Activated T-helper 2 cell treated with anti-CD3 and anti-CD28 coated beads, Interferon-gamma antibody, Interleukin-2, Interleukin-4, amounts not matched to agents 10 μg/mL and 5 μg/mL and 100 μg/mL, durations not matched to agents 14 hours and 24 hours and 36 hours (primary cell): Measurements from ENCODE around the gene LYPD8. TPM values are rescaled to one million over a fixed set of nuclear protein-coding genes. Genes with fewer than 3 reads are reported as not detected.

ENCODE experiments used
- DNase-seq: peaks from one replicate; pipeline ENCODE4 v3.0.0; 2021; ENCODE audit warnings: low spot score
- H3K27ac Mint-ChIP-seq: one replicate; pipeline ENCODE4 v1.8.0; 2021; ENCODE audit warnings: mixed read lengths
- H3K27me3 Mint-ChIP-seq: one replicate; pipeline ENCODE4 v1.8.0; 2021; ENCODE audit warnings: low read depth, mixed read lengths
- H3K36me3 Mint-ChIP-seq: one replicate; pipeline ENCODE4 v1.8.0; 2021; ENCODE audit warnings: low read depth, mixed read lengths
- H3K4me1 Mint-ChIP-seq: one replicate; pipeline ENCODE4 v1.8.0; 2021; ENCODE audit warnings: low read depth, mixed read lengths
- H3K4me3 Mint-ChIP-seq: one replicate; pipeline ENCODE4 v1.8.0; 2021; ENCODE audit warnings: low read depth, mild to moderate bottlenecking, moderate library complexity, mixed read lengths
- H3K9me3 Mint-ChIP-seq: one replicate; pipeline ENCODE4 v1.8.0; 2021; ENCODE audit warnings: mixed read lengths
- intact Hi-C: fragments of 100-400 bp; cut with micrococcal nuclease; formaldehyde crosslinking; loops from one replicate; pipeline ENCODE4 v1.15.1; 2023
- total RNA-seq: library from RNA; stranded (reverse); gene quantifications from 2 replicates; pipeline ENCODE4 v1.2.3, GENCODE V29; 2022

LYPD8 gene
- total RNA-seq, 1 donor from 2014 or later = not detected

DNA sequence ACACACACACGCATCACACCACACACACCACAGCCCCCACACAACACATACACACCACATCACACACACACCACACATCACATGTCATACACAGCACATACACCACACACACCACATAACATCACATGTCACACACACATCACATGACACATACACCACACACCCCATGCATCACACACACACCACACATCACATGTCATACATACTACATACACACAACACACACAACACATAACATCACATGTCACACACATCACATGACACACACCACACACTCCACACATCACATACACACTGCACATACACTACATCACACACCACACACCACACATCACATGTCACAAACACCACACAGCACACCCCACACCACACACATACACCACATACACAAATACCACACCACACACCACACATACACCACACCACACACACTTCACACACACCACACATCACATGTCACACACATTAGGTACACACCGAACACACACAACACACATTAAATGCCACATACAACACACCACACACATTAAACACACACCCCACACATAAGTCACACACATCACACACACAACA, 1.8 kb downstream of the LYPD8 start:
- Mint-ChIP-seq H3K27me3 (no peaks in the 10 kb centered on the region), H3K4me3 (no peak overlapping the region), H3K36me3 (no peaks in the 10 kb centered on the region), H3K9me3 (no peaks in the 10 kb centered on the region), H3K27ac (no peak overlapping the region), H3K4me1 (no peaks in the 10 kb centered on the region)
- intact Hi-C loops = no loop called here
- no peak for DNase-seq

DNA sequence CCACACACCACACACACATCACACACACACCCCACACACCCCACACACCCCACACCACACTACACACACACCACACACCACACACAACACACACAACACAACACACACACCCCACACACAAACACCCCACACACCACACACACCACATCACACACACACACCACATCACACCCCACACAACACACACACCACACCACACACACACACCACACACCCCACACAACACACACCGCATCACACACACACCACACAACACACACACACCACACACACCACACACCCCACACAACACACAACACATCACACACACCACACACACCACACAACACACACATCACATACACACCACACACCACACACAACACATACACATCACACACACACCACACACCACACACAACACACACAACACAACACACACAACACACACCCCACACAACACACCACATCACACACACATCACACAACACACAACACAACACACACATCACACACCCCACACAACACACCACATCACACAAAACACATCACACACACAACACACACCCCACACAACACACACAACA, 2.4 kb downstream of the LYPD8 start:
- DNase-seq = no peak
- H3K9me3 Mint-ChIP-seq = no peaks in the 10 kb centered on the region
- H3K27me3 Mint-ChIP-seq = no peaks in the 10 kb centered on the region
- H3K4me1 Mint-ChIP-seq = no peaks in the 10 kb centered on the region
- no peak overlapping the region for H3K4me3 Mint-ChIP-seq
- H3K36me3 Mint-ChIP-seq = no peaks in the 10 kb centered on the region
- H3K27ac Mint-ChIP-seq = no peak overlapping the region
- intact Hi-C loops = no loop called here

DNA sequence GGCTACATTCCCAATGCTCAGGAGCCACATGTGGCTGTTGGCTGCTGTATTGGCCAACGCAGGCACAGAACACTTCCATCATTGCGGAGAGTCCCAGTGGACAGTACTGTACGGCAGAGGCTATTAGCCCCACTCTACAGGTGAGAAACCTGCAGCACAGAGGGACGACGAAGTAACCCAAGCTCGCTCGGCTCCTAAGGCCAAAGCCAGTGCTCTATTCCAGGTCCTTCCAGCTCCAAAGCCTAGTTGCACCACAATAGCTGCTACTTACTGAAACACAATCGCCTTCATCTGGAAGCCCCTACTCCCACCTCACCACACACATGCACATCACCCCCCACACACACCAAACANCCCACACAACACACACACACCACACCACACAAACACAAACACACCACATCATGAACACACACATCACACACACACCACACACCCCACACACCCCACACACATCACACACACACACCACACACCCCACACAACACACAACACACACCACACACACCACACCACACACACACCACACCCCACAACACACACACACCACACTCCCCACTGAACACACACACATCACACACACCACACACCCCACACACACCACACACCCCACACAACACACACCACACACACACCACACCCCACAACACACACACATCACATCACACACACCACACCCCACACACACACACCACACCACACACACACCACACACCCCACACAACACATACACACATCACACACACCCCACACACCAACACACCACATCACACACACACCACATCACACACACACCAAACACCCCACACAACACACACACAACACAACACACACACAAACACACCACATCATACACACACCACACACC, 3.2 kb downstream of the LYPD8 start:
- intact Hi-C loops = no loop called here
- Mint-ChIP-seq H3K4me3 (no peak overlapping the region), H3K36me3 (no peaks in the 10 kb centered on the region), H3K27me3 (no peaks in the 10 kb centered on the region), H3K4me1 (no peaks in the 10 kb centered on the region), H3K9me3 (no peaks in the 10 kb centered on the region), H3K27ac (no peak overlapping the region)
- DNase-seq = no peak

DNA sequence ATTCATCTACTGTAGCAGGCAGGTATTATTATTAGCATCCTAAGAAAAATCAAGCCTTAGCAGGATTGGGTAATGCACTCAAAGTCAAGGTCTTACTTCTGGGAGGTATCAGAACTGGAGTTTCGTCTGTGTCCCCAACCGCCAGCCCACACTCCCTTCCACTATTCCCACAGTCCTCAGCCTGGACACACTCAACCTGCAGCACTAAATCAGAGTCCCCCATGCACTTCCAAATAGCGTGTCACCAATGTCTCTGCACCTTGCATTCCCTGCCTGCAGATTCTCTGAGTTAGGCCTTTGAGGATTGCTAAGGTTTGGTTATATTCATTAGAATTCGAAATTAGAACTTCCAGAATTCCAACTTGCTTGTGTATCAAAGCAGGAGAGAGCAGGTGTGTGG, 3.9 kb downstream of the LYPD8 start:
- intact Hi-C loops = no loop called here
- Mint-ChIP-seq H3K36me3 (no peaks in the 10 kb centered on the region), H3K27ac (no peak overlapping the region), H3K4me3 (no peak overlapping the region), H3K4me1 (no peaks in the 10 kb centered on the region), H3K9me3 (no peaks in the 10 kb centered on the region), H3K27me3 (no peaks in the 10 kb centered on the region)
- DNase-seq = no peak

DNA sequence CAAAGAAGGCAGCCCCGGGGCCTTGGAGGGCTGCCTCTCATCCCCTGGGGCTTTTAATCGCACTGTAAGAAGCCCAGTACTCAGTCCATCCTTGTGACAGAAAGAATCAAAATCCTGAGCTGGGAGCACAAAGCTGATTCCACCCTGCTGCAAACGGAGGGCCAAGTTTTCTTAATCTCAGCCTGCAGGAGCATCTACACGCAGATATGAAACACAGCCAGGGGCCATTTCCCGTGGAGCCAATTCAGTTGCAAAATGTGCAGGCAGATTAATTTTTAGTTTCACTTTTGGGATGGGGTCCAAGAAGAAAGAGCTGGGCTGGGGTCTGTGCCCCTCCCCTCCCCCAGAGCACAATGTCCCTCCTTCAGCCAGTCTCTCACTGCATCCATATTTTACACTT, 4.4 kb downstream of the LYPD8 start:
- Mint-ChIP-seq H3K27me3 (no peaks in the 10 kb centered on the region), H3K36me3 (no peaks in the 10 kb centered on the region), H3K9me3 (no peaks in the 10 kb centered on the region), H3K4me3 (no peak overlapping the region), H3K27ac (no peak overlapping the region), H3K4me1 (no peaks in the 10 kb centered on the region)
- DNase-seq = no peak
- intact Hi-C loops = no loop called here

DNA sequence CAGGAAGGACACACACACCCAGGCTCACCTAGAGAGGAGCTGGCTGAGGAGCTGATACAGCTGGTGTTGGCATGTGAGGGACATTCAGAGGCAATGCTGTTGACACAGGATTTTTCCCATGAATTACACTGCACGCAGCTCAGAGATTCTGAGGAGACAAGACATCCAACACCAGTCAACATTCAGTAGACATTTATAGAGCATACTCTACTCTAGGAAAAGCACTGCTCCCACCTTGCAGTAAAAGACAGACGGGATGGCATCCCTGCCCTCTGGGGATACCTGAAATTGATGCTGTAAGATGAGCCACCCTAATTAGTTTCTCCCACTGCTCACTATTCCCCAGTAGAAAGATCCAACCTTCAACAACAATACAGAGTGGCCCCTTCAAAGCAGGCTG, 5.1 kb downstream of the LYPD8 start:
- no peak overlapping the region for H3K27ac Mint-ChIP-seq
- no peak overlapping the region for H3K4me3 Mint-ChIP-seq
- no peaks in the 10 kb centered on the region for H3K9me3 Mint-ChIP-seq
- intact Hi-C loops = no loop called here
- no peaks in the 10 kb centered on the region for H3K27me3 Mint-ChIP-seq
- H3K36me3 Mint-ChIP-seq = no peaks in the 10 kb centered on the region
- H3K4me1 Mint-ChIP-seq = no peaks in the 10 kb centered on the region
- no peak for DNase-seq

DNA sequence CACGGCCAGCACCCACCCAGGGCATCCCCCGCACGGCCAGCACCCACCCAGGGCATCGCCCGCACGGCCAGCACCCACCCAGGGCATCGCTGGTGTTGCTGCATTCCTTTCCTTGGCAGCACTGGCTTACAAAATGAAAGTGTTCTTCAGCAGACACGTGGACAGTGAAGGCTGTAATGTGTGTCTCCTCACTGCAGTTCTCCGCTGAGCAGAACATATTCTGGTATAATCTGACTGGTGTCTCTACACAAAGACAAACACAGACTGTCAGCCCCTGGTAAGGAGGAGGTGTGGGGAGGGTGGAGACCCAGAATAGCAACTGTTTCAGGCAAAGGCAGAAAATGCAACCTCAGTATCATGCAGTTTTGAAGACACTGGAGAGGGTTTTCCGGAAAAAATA, 7.3 kb downstream of the LYPD8 start:
- intact Hi-C loops = no loop called here
- Mint-ChIP-seq H3K27me3 (no peaks in the 10 kb centered on the region), H3K9me3 (no peaks in the 10 kb centered on the region), H3K27ac (no peak overlapping the region), H3K4me3 (no peak overlapping the region), H3K4me1 (no peaks in the 10 kb centered on the region), H3K36me3 (no peaks in the 10 kb centered on the region)
- no peak for DNase-seq

DNA sequence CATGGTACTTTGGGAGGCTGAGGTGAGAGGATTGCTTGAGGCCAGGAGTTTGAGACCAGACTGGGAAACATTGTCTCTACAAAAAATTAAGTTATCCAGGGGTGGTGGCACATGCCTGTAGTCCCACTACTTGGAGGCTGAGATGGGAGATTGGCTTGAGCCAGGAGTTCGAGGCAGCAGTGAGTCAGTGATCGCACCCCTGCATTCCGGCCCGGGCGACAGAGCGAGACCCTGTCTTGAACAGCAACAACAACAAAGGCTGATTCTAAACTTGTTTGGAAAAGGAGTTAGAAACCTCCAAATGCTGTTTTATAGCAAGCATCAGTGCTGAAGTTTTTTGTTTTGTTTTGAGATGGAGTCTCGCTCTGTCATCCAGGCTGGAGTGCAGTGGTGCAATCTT, 14.7 kb downstream of the LYPD8 start:
- no peak overlapping the region for H3K4me3 Mint-ChIP-seq
- no peaks in the 10 kb centered on the region for H3K4me1 Mint-ChIP-seq
- no peaks in the 10 kb centered on the region for H3K9me3 Mint-ChIP-seq
- intact Hi-C loops = no loop called here
- no peak overlapping the region for H3K27ac Mint-ChIP-seq
- no peaks in the 10 kb centered on the region for H3K36me3 Mint-ChIP-seq
- DNase-seq = no peak
- H3K27me3 Mint-ChIP-seq = no peaks in the 10 kb centered on the region

DNA sequence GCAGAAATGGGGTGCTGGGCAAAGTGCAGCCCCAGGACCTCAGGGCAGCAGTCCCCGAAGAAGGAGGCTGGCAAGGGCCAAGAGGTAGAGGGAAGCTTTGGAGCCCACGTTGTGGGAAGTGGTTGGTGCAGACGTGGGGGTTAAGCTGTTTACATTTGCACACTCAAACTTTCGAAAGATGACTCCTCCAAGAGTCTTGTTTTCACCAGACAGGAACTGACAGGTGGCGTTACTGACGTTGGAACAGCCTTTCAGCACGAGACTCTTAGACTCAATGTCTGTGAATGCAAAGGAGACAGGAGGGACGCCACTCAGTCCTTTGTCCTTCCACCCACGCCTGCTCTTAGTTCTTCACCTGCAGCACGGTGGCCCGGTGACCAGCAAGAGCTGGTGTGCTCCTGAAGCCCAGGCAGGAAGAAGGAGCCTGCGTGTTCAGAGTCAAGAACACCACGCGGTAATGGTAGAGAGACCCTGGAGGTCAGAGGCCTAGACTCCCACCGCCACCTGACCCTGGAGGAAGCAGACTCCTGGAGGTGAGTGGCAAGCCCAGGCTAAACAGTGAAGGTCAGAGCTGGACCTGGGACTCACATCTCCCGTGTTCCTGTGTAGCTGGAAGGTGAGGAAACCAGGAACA, 15.9 kb downstream of the LYPD8 start:
- Mint-ChIP-seq H3K4me1 (no peaks in the 10 kb centered on the region), H3K36me3 (no peaks in the 10 kb centered on the region), H3K27me3 (no peaks in the 10 kb centered on the region), H3K27ac (no peak overlapping the region), H3K4me3 (no peak overlapping the region), H3K9me3 (no peaks in the 10 kb centered on the region)
- no peak for DNase-seq
- intact Hi-C loops = no loop called here

DNA sequence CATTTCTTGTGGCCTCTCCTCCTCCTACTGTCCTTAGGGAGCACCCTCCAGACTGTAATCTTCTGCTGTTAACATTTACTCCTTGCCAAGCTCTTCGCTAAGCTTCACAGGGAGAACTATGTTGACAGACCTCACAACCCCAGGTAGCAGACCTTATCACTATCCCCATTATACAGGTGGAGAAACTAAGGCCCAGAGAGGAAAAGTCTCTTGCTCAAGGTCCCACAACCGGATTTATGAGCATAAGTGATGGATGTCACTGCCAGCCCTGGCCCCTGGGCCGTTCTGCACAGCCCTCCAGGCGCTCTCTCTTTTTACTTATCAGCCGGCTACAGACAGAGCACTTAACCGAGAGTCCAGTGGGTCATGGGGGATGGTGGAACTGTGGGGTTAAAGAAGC, 18.1 kb downstream of the LYPD8 start:
- no peak for DNase-seq
- Mint-ChIP-seq H3K27me3 (no peaks in the 10 kb centered on the region), H3K36me3 (no peaks in the 10 kb centered on the region), H3K4me3 (no peak overlapping the region), H3K27ac (no peak overlapping the region), H3K9me3 (no peaks in the 10 kb centered on the region), H3K4me1 (no peaks in the 10 kb centered on the region)
- intact Hi-C loops = no loop called here

DNA sequence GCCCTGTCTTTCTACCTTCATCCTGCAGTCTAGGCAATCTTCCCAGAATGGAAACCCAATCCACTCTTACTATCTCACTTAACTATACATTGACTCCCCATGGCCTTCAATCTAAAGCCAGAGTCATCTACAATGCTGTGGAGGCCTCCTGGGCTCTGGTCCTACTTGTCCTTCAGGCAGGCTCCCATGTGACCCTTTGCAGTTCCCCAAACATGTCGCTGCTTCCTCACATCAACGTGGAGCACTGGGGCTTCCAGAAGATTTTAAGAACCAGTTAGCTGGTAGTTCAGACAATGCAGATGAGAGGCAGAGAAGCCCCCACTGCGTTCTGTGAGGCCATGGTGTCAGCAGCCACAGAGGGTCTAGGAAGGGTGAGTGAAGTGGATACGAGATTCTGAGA, 18.6 kb downstream of the LYPD8 start:
- DNase-seq = no peak
- H3K9me3 Mint-ChIP-seq = no peaks in the 10 kb centered on the region
- no peaks in the 10 kb centered on the region for H3K27me3 Mint-ChIP-seq
- no peaks in the 10 kb centered on the region for H3K36me3 Mint-ChIP-seq
- H3K4me1 Mint-ChIP-seq = no peaks in the 10 kb centered on the region
- H3K27ac Mint-ChIP-seq = no peak overlapping the region
- intact Hi-C loops = no loop called here
- H3K4me3 Mint-ChIP-seq = no peak overlapping the region

DNA sequence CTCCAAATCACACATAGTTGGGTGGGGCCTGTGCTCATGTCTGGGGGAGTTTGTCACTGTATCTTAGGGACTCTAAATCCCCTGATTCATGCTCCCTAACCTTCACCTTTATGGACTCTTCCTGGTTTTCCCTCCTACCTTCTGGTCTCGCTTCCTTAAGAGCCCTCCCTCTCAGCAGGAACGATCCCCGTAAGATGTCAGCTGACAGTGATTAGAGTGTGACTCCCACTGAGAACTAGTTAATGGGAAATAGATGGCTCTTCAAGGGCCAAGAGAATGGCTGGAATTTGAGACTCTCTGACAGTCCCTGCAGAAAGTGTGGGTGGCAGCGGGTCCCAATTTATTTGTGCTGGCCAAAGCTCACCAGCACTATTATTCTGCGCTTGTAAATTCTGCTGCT, 22.0 kb downstream of the LYPD8 start:
- Mint-ChIP-seq H3K36me3 (no peaks in the 10 kb centered on the region), H3K27me3 (no peaks in the 10 kb centered on the region), H3K4me1 (no peaks in the 10 kb centered on the region), H3K4me3 (no peak overlapping the region), H3K9me3 (no peaks in the 10 kb centered on the region), H3K27ac (no peak overlapping the region)
- intact Hi-C loops = no loop called here
- no peak for DNase-seq
